HCT116 (cell line): ENCODE data around the gene KIAA1671. TPM values are rescaled to one million over a fixed set of nuclear protein-coding genes. Genes with fewer than 3 reads are reported as not detected.

Experiments used
- ATAC-seq: fragments of 200-7000 bp; cut with Tn5 transposase; 2 replicates; pipeline ENCODE4 v1.9.1; 2020; ENCODE audit warnings: mild to moderate bottlenecking, moderate library complexity
- BruUV-seq: library from RNA; stranded (reverse); fragments of 400-500 nt; replicated peaks from 2 replicates; lab custom pipeline; 2021; lab: Mats Ljungman, UMichigan
- CTCF ChIA-PET: fragments of 300-600 bp; sonication (Branson Sonifier 250); formaldehyde crosslinking; loops from one replicate; lab custom pipeline; 2021; ENCODE audit warnings: antibody characterized with exemption; lab: Charles Lee
- POLR2A ChIA-PET: fragments of 300-600, 350-600 bp; sonication (Branson Sonifier 250); formaldehyde crosslinking; loops from one replicate; lab custom pipeline; 2021; ENCODE audit warnings: antibody characterized with exemption; lab: Charles Lee
- RAD21 ChIA-PET, 2 experiments: fragments of 300-600 bp; sonication (Branson Sonifier 250); formaldehyde crosslinking; loops; one replicate each; lab custom pipeline; 2023; ENCODE audit warnings: low total read pairs in 2 of 2; ENCODE audit not compliant: uncharacterized antibody in 2 of 2, unreplicated experiment in 2 of 2, low non-redundant PET in 1 of 2; lab: Charles Lee
- DNase-seq: peaks from one replicate; pipeline ENCODE4 v3.0.0-alpha.2; 2010; ENCODE audit warnings: low read depth, low spot score
- H2AFZ ChIP-seq: fragments of 200-600 bp; shearing (Covaris generic), sonication (generic); 2 replicates; pipeline ENCODE4 v1.6.1; 2017; ENCODE audit warnings: low read depth, mixed run types, mixed read lengths, antibody characterized with exemption, low read length; ENCODE audit not compliant: poor library complexity, severe bottlenecking
- H3K27ac ChIP-seq: 2 replicates; pipeline ENCODE4 v1.5.1; 2012; ENCODE audit warnings: low read depth, low read length
- H3K27me3 ChIP-seq: fragments of 200-600 bp; sonication (generic); 2 replicates; pipeline ENCODE4 v1.6.1; 2016; ENCODE audit warnings: mixed run types, low read length, mixed read lengths; ENCODE audit not compliant: insufficient read depth
- H3K36me3 ChIP-seq, 2 experiments: fragments of 200-500 bp in 1 of 2; fragments of 200-600 bp in 1 of 2; sonication (Bioruptor generic) in 1 of 2; sonication (generic) in 1 of 2; 2 replicates each; pipeline versions ENCODE4 v1.5.1 to v1.6.1; 2014 to 2016; ENCODE audit warnings: low read length in 2 of 2, inconsistent platforms in 1 of 2, mixed read lengths in 1 of 2, mixed run types in 1 of 2; ENCODE audit not compliant: insufficient read depth in 2 of 2, control insufficient read depth in 1 of 2
- H3K4me1 ChIP-seq, 2 experiments: fragments of 200-600 bp in 1 of 2; sonication (generic) in 1 of 2; 2 replicates each; pipeline versions ENCODE4 v1.5.1 to v1.6.1; 2012 to 2017; ENCODE audit warnings: low read length in 2 of 2, inconsistent platforms in 1 of 2, mild to moderate bottlenecking in 1 of 2, mixed read lengths in 1 of 2, mixed run types in 1 of 2, moderate library complexity in 1 of 2; ENCODE audit not compliant: insufficient read depth in 2 of 2, control insufficient read depth in 1 of 2
- H3K4me2 ChIP-seq: fragments of 200-600 bp; sonication (generic); 2 replicates; pipeline ENCODE4 v1.6.1; 2017; ENCODE audit warnings: mixed run types, low read length, mixed read lengths
- H3K4me3 ChIP-seq, 2 experiments: fragments of 200-600 bp in 1 of 2; sonication (generic) in 1 of 2; replicated peaks in 1 of 2; 2 replicates each; pipeline ENCODE4 v1.5.1; 2011 to 2016; ENCODE audit warnings: low read length in 2 of 2, control low read depth in 1 of 2, low read depth in 1 of 2, mild to moderate bottlenecking in 1 of 2, mixed read lengths in 1 of 2, mixed run types in 1 of 2
- H3K79me2 ChIP-seq: fragments of 200-600 bp; sonication (generic); 2 replicates; pipeline ENCODE4 v1.6.1; 2017; ENCODE audit warnings: mild to moderate bottlenecking, mixed run types, low read length, moderate library complexity, mixed read lengths; ENCODE audit not compliant: insufficient read depth
- H3K9ac ChIP-seq: fragments of 200-600 bp; sonication (generic); 2 replicates; pipeline ENCODE4 v1.6.1; 2016; ENCODE audit warnings: low read length, mixed read lengths
- H3K9me2 ChIP-seq: fragments of 200-600 bp; sonication (generic), shearing (Covaris generic); 2 replicates; pipeline ENCODE4 v1.6.1; 2017; ENCODE audit warnings: mixed run types, mild to moderate bottlenecking, moderate library complexity; ENCODE audit not compliant: insufficient read depth
- H3K9me3 ChIP-seq, 2 experiments: fragments of 200-500 bp in 1 of 2; fragments of 200-600 bp in 1 of 2; sonication (Bioruptor generic) in 1 of 2; sonication (generic) in 1 of 2; 2 replicates each; pipeline ENCODE4 v1.6.1; 2014 to 2017; ENCODE audit warnings: low read length in 2 of 2, mixed read lengths in 2 of 2, inconsistent platforms in 1 of 2, low read depth in 1 of 2, mild to moderate bottlenecking in 1 of 2, mixed run types in 1 of 2, moderate library complexity in 1 of 2; ENCODE audit not compliant: control insufficient read depth in 1 of 2, insufficient read depth in 1 of 2
- H4K20me1 ChIP-seq: fragments of 200-600 bp; sonication (generic), shearing (Covaris generic); 2 replicates; pipeline ENCODE4 v1.6.1; 2017; ENCODE audit warnings: mixed run types, mild to moderate bottlenecking, moderate library complexity; ENCODE audit not compliant: insufficient read depth
- CBX3 ChIP-seq: IDR thresholded peaks from 2 replicates; pipeline ENCODE4 v1.6.1; 2012; ENCODE audit warnings: low read depth
- CEBPB ChIP-seq: IDR thresholded peaks from 2 replicates; pipeline ENCODE4 v1.6.1; 2012; ENCODE audit warnings: low read depth
- ELF1 ChIP-seq: IDR thresholded peaks from 2 replicates; pipeline ENCODE4 v1.6.1; 2012; ENCODE audit warnings: low read depth, borderline replicate concordance
- FOSL1 ChIP-seq: IDR thresholded peaks from 2 replicates; pipeline ENCODE4 v1.6.1; 2012; ENCODE audit warnings: low read depth
- JUND ChIP-seq: IDR thresholded peaks from 2 replicates; pipeline ENCODE4 v1.6.1; 2012
- POLR2A ChIP-seq: IDR thresholded peaks from 2 replicates; pipeline ENCODE4 v1.7.0; 2011; ENCODE audit warnings: borderline replicate concordance; ENCODE audit not compliant: insufficient read depth, insufficient read length; ENCODE audit errors: extremely low read depth
- RAD21 ChIP-seq: IDR thresholded peaks from 2 replicates; pipeline ENCODE4 v1.6.1; 2012; ENCODE audit warnings: low read depth, mild to moderate bottlenecking
- SRF ChIP-seq: IDR thresholded peaks from 2 replicates; pipeline ENCODE4 v1.6.1; 2012; ENCODE audit warnings: low read depth
- TCF7L2 ChIP-seq: IDR thresholded peaks from 2 replicates; pipeline ENCODE4 v1.7.0; 2011; ENCODE audit warnings: borderline replicate concordance, inconsistent platforms; ENCODE audit not compliant: insufficient read depth, insufficient read length; ENCODE audit errors: extremely low read depth
- YY1 ChIP-seq: IDR thresholded peaks from 2 replicates; pipeline ENCODE4 v1.6.1; 2011; ENCODE audit warnings: low read length, low read depth, moderate library complexity, mild to moderate bottlenecking; ENCODE audit not compliant: insufficient replicate concordance; ENCODE audit errors: extremely low read depth
- ZFX ChIP-seq: fragments of 450-650 bp; IDR thresholded peaks from 2 replicates; pipeline ENCODE4 v1.6.1; 2017
- ZNF274 ChIP-seq: fragments of 200-500 bp; sonication (Bioruptor generic); IDR thresholded peaks from 2 replicates; pipeline ENCODE4 v1.6.1; 2014; ENCODE audit warnings: mild to moderate bottlenecking, low read depth, low read length, inconsistent platforms
- intact Hi-C: fragments of 100-400 bp; cut with micrococcal nuclease; formaldehyde crosslinking; loops from 2 replicates; pipeline ENCODE4 v1.10.0; 2022
- total RNA-seq: library from RNA; stranded (reverse); gene quantifications from one replicate; pipeline ENCODE4 v1.2.1, GENCODE V29; 2021; ENCODE audit not compliant: unreplicated experiment
- TF ChIP-seq, protein P1 (sequence below): IDR thresholded peaks from 2 replicates; pipeline ENCODE4 v1.6.1; 2012; ENCODE audit warnings: low read depth
- TF ChIP-seq, protein P2 (sequence below): IDR thresholded peaks from 2 replicates; pipeline ENCODE4 v1.6.1; 2012
- TF ChIP-seq, protein P3 (sequence below), 3 experiments: fragments of 200-600 bp in 1 of 3; sonication (generic) in 1 of 3; IDR thresholded peaks in 2 of 3; conservative IDR thresholded peaks in 1 of 3; 2 replicates each; pipeline ENCODE4 v1.5.1; 2012 to 2017; ENCODE audit warnings: low read depth in 2 of 3, low read length in 2 of 3, antibody characterized with exemption in 1 of 3, borderline replicate concordance in 1 of 3, control low read depth in 1 of 3, mild to moderate bottlenecking in 1 of 3, mixed read lengths in 1 of 3, mixed run types in 1 of 3, moderate library complexity in 1 of 3; ENCODE audit not compliant: insufficient read depth in 1 of 3
- TF ChIP-seq, protein P4 (sequence below): IDR thresholded peaks from 2 replicates; pipeline ENCODE4 v1.6.1; 2011; ENCODE audit warnings: mild to moderate bottlenecking, low read length, moderate library complexity; ENCODE audit not compliant: insufficient replicate concordance; ENCODE audit errors: extremely low read depth

The KIAA1671 gene
- total RNA-seq, 1 experiment from 2014 or later = 36.8 TPM

DNA sequence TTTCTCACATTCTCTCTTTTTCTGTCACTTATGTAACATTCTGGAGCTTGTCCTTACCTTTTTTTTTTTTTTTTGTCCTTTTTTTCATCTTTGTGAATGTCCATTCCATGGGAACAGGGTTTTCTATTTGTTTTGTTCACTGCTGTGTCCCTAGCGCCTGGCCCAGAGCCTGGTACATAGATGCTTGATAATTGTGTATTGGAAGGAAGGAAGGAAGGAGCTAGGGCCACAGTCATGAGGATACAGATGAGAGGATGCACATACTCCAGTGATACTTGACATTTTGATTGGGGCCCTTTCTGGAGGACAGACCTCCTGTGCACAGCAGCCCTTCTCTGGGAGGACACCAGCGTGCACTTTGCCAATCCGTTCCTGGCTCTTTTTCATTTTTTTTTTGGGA lies 68.9 kb downstream of the KIAA1671 start:
- Histone ChIP-seq H3K4me3 (no peak overlapping the region), H3K27me3 (no peaks in the 10 kb centered on the region), H4K20me1 (no peaks in the 10 kb centered on the region), H3K79me2 (no peaks in the 10 kb centered on the region; the same call in 1 of the 2 replicates), H3K9me2 (no peaks in the 10 kb centered on the region), H3K36me3 (no peaks in the 10 kb centered on the region), H3K4me1 (peaks cover 13 to 18% of the 10 kb centered on the region in 2 experiments), H2AFZ (no peak overlapping the region), H3K9me3 (no peaks in the 10 kb centered on the region), H3K9ac (no peak overlapping the region), H3K4me2 (no peak overlapping the region), H3K27ac (no peak overlapping the region)
- ChIA-PET RAD21 (no interaction called here), POLR2A (no interaction called here), CTCF (interaction anchor here (0.8 kb wide), 1 partner anchor 249 kb away, joined by 3 read pairs; no protein-coding TSS in a partner anchor)
- TF ChIP-seq, protein P1, sequence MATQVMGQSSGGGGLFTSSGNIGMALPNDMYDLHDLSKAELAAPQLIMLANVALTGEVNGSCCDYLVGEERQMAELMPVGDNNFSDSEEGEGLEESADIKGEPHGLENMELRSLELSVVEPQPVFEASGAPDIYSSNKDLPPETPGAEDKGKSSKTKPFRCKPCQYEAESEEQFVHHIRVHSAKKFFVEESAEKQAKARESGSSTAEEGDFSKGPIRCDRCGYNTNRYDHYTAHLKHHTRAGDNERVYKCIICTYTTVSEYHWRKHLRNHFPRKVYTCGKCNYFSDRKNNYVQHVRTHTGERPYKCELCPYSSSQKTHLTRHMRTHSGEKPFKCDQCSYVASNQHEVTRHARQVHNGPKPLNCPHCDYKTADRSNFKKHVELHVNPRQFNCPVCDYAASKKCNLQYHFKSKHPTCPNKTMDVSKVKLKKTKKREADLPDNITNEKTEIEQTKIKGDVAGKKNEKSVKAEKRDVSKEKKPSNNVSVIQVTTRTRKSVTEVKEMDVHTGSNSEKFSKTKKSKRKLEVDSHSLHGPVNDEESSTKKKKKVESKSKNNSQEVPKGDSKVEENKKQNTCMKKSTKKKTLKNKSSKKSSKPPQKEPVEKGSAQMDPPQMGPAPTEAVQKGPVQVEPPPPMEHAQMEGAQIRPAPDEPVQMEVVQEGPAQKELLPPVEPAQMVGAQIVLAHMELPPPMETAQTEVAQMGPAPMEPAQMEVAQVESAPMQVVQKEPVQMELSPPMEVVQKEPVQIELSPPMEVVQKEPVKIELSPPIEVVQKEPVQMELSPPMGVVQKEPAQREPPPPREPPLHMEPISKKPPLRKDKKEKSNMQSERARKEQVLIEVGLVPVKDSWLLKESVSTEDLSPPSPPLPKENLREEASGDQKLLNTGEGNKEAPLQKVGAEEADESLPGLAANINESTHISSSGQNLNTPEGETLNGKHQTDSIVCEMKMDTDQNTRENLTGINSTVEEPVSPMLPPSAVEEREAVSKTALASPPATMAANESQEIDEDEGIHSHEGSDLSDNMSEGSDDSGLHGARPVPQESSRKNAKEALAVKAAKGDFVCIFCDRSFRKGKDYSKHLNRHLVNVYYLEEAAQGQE = no peak
- TF ChIP-seq ZFX = no peak
- TF ChIP-seq RAD21 = no peak
- TF ChIP-seq CBX3 = no peak
- TF ChIP-seq, protein P2, sequence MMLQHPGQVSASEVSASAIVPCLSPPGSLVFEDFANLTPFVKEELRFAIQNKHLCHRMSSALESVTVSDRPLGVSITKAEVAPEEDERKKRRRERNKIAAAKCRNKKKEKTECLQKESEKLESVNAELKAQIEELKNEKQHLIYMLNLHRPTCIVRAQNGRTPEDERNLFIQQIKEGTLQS = no peak
- no peak for TF ChIP-seq ELF1
- TF ChIP-seq SRF = no peak
- no peak for TF ChIP-seq TCF7L2
- TF ChIP-seq JUND = no peak
- TF ChIP-seq CEBPB = no peak
- TF ChIP-seq, protein P3, sequence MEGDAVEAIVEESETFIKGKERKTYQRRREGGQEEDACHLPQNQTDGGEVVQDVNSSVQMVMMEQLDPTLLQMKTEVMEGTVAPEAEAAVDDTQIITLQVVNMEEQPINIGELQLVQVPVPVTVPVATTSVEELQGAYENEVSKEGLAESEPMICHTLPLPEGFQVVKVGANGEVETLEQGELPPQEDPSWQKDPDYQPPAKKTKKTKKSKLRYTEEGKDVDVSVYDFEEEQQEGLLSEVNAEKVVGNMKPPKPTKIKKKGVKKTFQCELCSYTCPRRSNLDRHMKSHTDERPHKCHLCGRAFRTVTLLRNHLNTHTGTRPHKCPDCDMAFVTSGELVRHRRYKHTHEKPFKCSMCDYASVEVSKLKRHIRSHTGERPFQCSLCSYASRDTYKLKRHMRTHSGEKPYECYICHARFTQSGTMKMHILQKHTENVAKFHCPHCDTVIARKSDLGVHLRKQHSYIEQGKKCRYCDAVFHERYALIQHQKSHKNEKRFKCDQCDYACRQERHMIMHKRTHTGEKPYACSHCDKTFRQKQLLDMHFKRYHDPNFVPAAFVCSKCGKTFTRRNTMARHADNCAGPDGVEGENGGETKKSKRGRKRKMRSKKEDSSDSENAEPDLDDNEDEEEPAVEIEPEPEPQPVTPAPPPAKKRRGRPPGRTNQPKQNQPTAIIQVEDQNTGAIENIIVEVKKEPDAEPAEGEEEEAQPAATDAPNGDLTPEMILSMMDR (IDR thresholded peaks at IDR 0.05 in 2 of 3, conservative IDR thresholded peaks at IDR 0.05 in 1 of 3; ENCODE audit: borderline replicate concordance in 1 of 3, insufficient read depth in 1 of 3, low read depth in 2 of 3, low read length in 2 of 3) = no peak
- TF ChIP-seq YY1 = no peak
- no peak for TF ChIP-seq ZNF274
- TF ChIP-seq POLR2A = no peak
- TF ChIP-seq, protein P4, sequence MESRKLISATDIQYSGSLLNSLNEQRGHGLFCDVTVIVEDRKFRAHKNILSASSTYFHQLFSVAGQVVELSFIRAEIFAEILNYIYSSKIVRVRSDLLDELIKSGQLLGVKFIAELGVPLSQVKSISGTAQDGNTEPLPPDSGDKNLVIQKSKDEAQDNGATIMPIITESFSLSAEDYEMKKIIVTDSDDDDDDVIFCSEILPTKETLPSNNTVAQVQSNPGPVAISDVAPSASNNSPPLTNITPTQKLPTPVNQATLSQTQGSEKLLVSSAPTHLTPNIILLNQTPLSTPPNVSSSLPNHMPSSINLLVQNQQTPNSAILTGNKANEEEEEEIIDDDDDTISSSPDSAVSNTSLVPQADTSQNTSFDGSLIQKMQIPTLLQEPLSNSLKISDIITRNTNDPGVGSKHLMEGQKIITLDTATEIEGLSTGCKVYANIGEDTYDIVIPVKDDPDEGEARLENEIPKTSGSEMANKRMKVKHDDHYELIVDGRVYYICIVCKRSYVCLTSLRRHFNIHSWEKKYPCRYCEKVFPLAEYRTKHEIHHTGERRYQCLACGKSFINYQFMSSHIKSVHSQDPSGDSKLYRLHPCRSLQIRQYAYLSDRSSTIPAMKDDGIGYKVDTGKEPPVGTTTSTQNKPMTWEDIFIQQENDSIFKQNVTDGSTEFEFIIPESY = no peak
- no peak for TF ChIP-seq FOSL1
- intact Hi-C loops = no loop called here
- no peak for DNase-seq
- no TSS peak for BruUV-seq
- no peak for ATAC-seq
